Spleen (tissue), 7 donors: ENCODE measurements around the gene C10orf53.

Experiments used
- CTCF ChIP-seq, 11 experiments: fragments of 200-600 bp in 7 of 11; fragments of 450-650 bp in 4 of 11; sonication (generic) in 4 of 11; IDR thresholded peaks in 8 of 11; conservative IDR thresholded peaks in 3 of 11; 1 replicate in 7 of 11; 2 replicates in 4 of 11; pipeline versions ENCODE4 v1.4.0 to v1.8.0; 2016 to 2021; ENCODE audit warnings: antibody characterized with exemption in 11 of 11, inconsistent platforms in 4 of 11, mild to moderate bottlenecking in 1 of 11
- POLR2A ChIP-seq, 3 donors: fragments of 450-650 bp; IDR thresholded peaks; one replicate each; pipeline ENCODE4 v1.5.1; 2017; ENCODE audit warnings: antibody characterized with exemption in 3 of 3, mild to moderate bottlenecking in 1 of 3
- donor health status: DM: no; HTN: no; CAD: no; lungs with moderate emphysema.
- donor health status: DM: no; HTN: no; CAD: no.
- donor health status: DM: no; HTN: no; CAD: no.

DNA sequence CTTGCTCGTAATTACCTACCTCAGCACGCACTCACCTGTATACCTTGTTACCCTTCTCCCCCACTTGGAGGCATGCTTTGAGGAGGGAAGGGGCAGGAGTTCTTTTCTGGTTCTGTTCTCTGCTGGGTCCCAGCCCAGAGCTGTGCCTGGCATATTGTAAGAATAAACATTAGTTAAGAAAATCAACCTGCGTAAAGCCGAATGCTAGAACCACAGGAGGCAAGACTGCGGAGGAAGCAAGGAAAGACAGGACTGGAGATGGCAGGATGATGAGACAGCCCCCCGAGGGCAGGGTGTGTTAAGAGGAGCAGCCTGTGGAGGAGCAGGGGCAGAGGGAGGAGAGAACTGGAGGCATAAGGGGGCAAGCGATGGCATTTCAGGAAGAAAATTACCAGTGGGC lies 9.5 kb downstream of the C10orf53 start:
- no peak for TF ChIP-seq CTCF (IDR thresholded peaks at IDR 0.05 in 8 of 11, conservative IDR thresholded peaks at IDR 0.05 in 3 of 11)
- no peak for TF ChIP-seq POLR2A (IDR thresholded peaks at IDR 0.05)
